ENCODE data around the gene CALML3. TPM values are rescaled to one million over a fixed set of nuclear protein-coding genes. Genes with fewer than 3 reads are reported as not detected.

The CALML3 gene
- total RNA-seq, 4 donors from 2014 or later = not detected

DNA sequence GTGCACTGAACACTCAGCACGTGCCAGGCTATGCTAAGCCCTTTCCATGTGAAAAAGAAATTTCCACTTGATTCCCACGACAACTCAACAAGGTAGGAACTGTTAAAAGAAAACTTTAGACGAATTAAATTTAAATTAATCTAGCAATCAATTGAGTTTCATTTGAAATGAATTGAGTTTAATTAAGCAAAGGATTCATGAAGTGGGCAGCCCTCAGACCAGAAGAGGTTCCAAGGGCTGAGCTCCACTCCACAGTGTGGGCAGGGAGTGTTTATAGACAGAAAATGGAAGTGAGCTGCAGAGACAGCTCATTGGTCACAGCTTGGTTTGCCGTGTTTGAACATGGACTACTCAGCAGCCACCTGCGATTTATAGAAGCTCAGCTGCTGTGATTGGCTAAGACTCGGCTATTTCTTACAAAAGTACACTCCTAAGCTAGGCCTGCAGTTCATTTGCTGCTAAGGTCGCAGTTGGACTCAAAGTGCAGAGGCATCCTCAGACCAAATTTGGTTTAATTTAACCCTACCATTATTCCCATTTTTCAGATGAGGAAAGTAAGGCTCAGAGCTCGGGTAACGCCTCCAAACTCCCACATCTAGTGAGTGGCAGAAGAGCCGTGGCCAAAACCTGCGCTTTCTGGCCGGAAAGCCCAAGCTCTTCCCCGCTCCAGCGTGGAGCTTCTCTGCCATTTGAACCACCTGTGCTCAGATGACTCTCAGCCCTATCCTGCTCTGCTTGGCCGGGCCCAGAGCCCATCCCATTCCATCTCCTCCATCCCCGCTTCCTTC is 24.9 kb downstream of the CALML3 start:
- Histone ChIP-seq H3K27me3 (no peaks in the 10 kb centered on the region), H3K4me3 (no peak overlapping the region), H3K27ac (no peak overlapping the region), H3K4me1 (peaks cover 0 to 19% of the 10 kb centered on the region in 2 donors), H3K9me3 (no peaks in the 10 kb centered on the region), H3K36me3 (no peaks in the 10 kb centered on the region)
- DNase-seq = no peak
- TF ChIP-seq CTCF (IDR thresholded peaks at IDR 0.05) (no peak), POLR2A (IDR thresholded peaks at IDR 0.05) (no peak)
- intact Hi-C loops (cut with DNase I; ENCODE audit: low total_unique reads) = no loop called here

- Histone ChIP-seq H3K27me3 (no peaks in the 10 kb centered on the region), H3K27ac (no peak overlapping the region), H3K4me1 (peaks cover 0 to 19% of the 10 kb centered on the region in 2 donors), H3K9me3 (no peaks in the 10 kb centered on the region), H3K36me3 (no peaks in the 10 kb centered on the region), H3K4me3 (no peak overlapping the region)
- TF ChIP-seq CTCF (IDR thresholded peaks at IDR 0.05) = no peak
- no peak for TF ChIP-seq POLR2A (IDR thresholded peaks at IDR 0.05)
- intact Hi-C loops (cut with DNase I; ENCODE audit: low total_unique reads) = no loop called here
- no peak for DNase-seq
These were observed 25.4 kb downstream of the CALML3 start for GRCh38 chr10:5550250-5550545.

- Histone ChIP-seq H3K27ac (no peak overlapping the region), H3K4me1 (peaks cover 0 to 19% of the 10 kb centered on the region in 2 donors), H3K4me3 (no peak overlapping the region), H3K36me3 (no peaks in the 10 kb centered on the region), H3K27me3 (no peaks in the 10 kb centered on the region), H3K9me3 (no peaks in the 10 kb centered on the region)
- no peak for TF ChIP-seq CTCF (IDR thresholded peaks at IDR 0.05)
- TF ChIP-seq POLR2A (IDR thresholded peaks at IDR 0.05) = no peak
- intact Hi-C loops (cut with DNase I; ENCODE audit: low total_unique reads) = no loop called here
- DNase-seq = no peak
These were observed 26.1 kb downstream of the CALML3 start for GRCh38 chr10:5550621-5551530.

- no peaks in the 10 kb centered on the region for H3K27me3 ChIP-seq
- TF ChIP-seq POLR2A (IDR thresholded peaks at IDR 0.05) (no peak), CTCF (IDR thresholded peaks at IDR 0.05) (no peak)
- intact Hi-C loops (cut with DNase I; ENCODE audit: low total_unique reads) = no loop called here
- H3K36me3 ChIP-seq = no peaks in the 10 kb centered on the region
- H3K4me1 ChIP-seq = peaks cover 0 to 17% of the 10 kb centered on the region in 2 donors
- no peaks in the 10 kb centered on the region for H3K9me3 ChIP-seq
- no peak overlapping the region for H3K4me3 ChIP-seq
- no peak for DNase-seq
- H3K27ac ChIP-seq = no peak overlapping the region
These were observed 27.0 kb downstream of the CALML3 start for GRCh38 chr10:5551531-5552375.

Measured in uterus (tissue), 4 donors.